H9 (cell line): Measurements from ENCODE around the gene XPA. TPM values are rescaled to one million over a fixed set of nuclear protein-coding genes. Genes with fewer than 3 reads are reported as not detected.

ENCODE experiments used
- DNase-seq: peaks from one replicate; pipeline ENCODE4 v3.0.0-alpha.2; 2017
- H2AFZ ChIP-seq: one replicate; pipeline ENCODE4 v1.6.1; 2013; ENCODE audit warnings: mild to moderate bottlenecking, low read length, control low read depth, moderate library complexity
- H2AK5ac ChIP-seq: 2 replicates; pipeline ENCODE4 v1.6.1; 2013; ENCODE audit warnings: low read length, control low read depth, mixed read lengths; ENCODE audit not compliant: insufficient read length
- H2BK120ac ChIP-seq: one replicate; pipeline ENCODE4 v1.6.1; 2013; ENCODE audit warnings: low read depth, mild to moderate bottlenecking, low read length, control low read depth, inconsistent platforms; ENCODE audit not compliant: poor library complexity, severe bottlenecking
- H2BK12ac ChIP-seq: 2 replicates; pipeline ENCODE4 v1.6.1; 2013; ENCODE audit warnings: low read length, control low read depth, mixed read lengths, low read depth; ENCODE audit not compliant: insufficient read length
- H2BK15ac ChIP-seq: 2 replicates; pipeline ENCODE4 v1.6.1; 2013; ENCODE audit warnings: low read depth, low read length, control low read depth
- H2BK20ac ChIP-seq: one replicate; pipeline ENCODE4 v1.6.1; 2013; ENCODE audit warnings: low read depth, mild to moderate bottlenecking, low read length, control low read depth, inconsistent platforms; ENCODE audit not compliant: poor library complexity, severe bottlenecking
- H2BK5ac ChIP-seq: 2 replicates; pipeline ENCODE4 v1.6.1; 2013; ENCODE audit warnings: low read length, control low read depth, mixed read lengths; ENCODE audit not compliant: insufficient read length
- H3K14ac ChIP-seq: 2 replicates; pipeline ENCODE4 v1.6.1; 2013; ENCODE audit warnings: low read length, control low read depth; ENCODE audit not compliant: insufficient read depth
- H3K18ac ChIP-seq: 2 replicates; pipeline ENCODE4 v1.6.1; 2013; ENCODE audit warnings: low read depth, mild to moderate bottlenecking, mixed read lengths, low read length, control low read depth; ENCODE audit not compliant: insufficient read length
- H3K23ac ChIP-seq: 2 replicates; pipeline ENCODE4 v1.6.1; 2013; ENCODE audit warnings: low read length, control low read depth, mixed read lengths, low read depth; ENCODE audit not compliant: insufficient read length
- H3K23me2 ChIP-seq: 2 replicates; pipeline ENCODE4 v1.6.1; 2013; ENCODE audit warnings: low read depth, mild to moderate bottlenecking, mixed read lengths, low read length, control low read depth; ENCODE audit not compliant: insufficient read length, poor library complexity, severe bottlenecking
- H3K27ac ChIP-seq: 2 replicates; pipeline ENCODE4 v1.5.1; 2013; ENCODE audit warnings: low read length, control low read depth, mixed read lengths, low read depth; ENCODE audit not compliant: insufficient read length
- H3K27me3 ChIP-seq: 2 replicates; pipeline ENCODE4 v1.6.1; 2013; ENCODE audit warnings: low read length, control low read depth, inconsistent platforms; ENCODE audit not compliant: insufficient read depth
- H3K4ac ChIP-seq: 2 replicates; pipeline ENCODE4 v1.6.1; 2013; ENCODE audit warnings: low read depth, mild to moderate bottlenecking, control low read depth, inconsistent platforms, low read length, moderate library complexity
- H3K4me1 ChIP-seq: 2 replicates; pipeline ENCODE4 v1.6.1; 2013; ENCODE audit warnings: low read length, control low read depth, inconsistent platforms; ENCODE audit not compliant: insufficient read depth
- H3K4me2 ChIP-seq: 2 replicates; pipeline ENCODE4 v1.6.1; 2013; ENCODE audit warnings: low read length, control low read depth, mixed read lengths; ENCODE audit not compliant: insufficient read length, insufficient read depth
- H3K56ac ChIP-seq: 2 replicates; pipeline ENCODE4 v1.6.1; 2013; ENCODE audit warnings: low read depth, mild to moderate bottlenecking, mixed read lengths, low read length, control low read depth; ENCODE audit not compliant: insufficient read length
- H3K79me1 ChIP-seq: 2 replicates; pipeline ENCODE4 v1.6.1; 2013; ENCODE audit warnings: low read depth, mild to moderate bottlenecking, moderate library complexity, low read length, control low read depth, inconsistent platforms; ENCODE audit not compliant: insufficient read depth, poor library complexity, severe bottlenecking
- H3K79me2 ChIP-seq: 2 replicates; pipeline ENCODE4 v1.6.1; 2013; ENCODE audit warnings: low read length, control low read depth, inconsistent platforms; ENCODE audit not compliant: insufficient read depth
- H3K9ac ChIP-seq: 2 replicates; pipeline ENCODE4 v1.6.1; 2013; ENCODE audit warnings: low read length, control low read depth, mixed read lengths; ENCODE audit not compliant: insufficient read length; ENCODE audit errors: extremely low read depth
- H3K9me3 ChIP-seq: one replicate; pipeline ENCODE4 v1.6.1; 2013; ENCODE audit warnings: low read depth, low read length, inconsistent platforms; ENCODE audit not compliant: control insufficient read depth
- H3T11ph ChIP-seq: one replicate; pipeline ENCODE4 v1.6.1; 2013; ENCODE audit warnings: mild to moderate bottlenecking, low read length, control low read depth, inconsistent platforms
- H4K20me1 ChIP-seq: one replicate; pipeline ENCODE4 v1.6.1; 2013; ENCODE audit not compliant: control insufficient read depth, insufficient read length, insufficient read depth
- H4K5ac ChIP-seq: 2 replicates; pipeline ENCODE4 v1.6.1; 2013; ENCODE audit warnings: low read depth, mild to moderate bottlenecking, mixed read lengths, low read length, control low read depth; ENCODE audit not compliant: insufficient read length
- H4K8ac ChIP-seq: replicated peaks from 2 replicates; pipeline ENCODE4 v1.6.1; 2013; ENCODE audit warnings: low read length, control low read depth, mixed read lengths, low read depth; ENCODE audit not compliant: insufficient read length
- H4K91ac ChIP-seq: 2 replicates; pipeline ENCODE4 v1.6.1; 2013; ENCODE audit warnings: low read depth, mild to moderate bottlenecking, moderate library complexity, mixed read lengths, low read length, control low read depth; ENCODE audit not compliant: insufficient read length
- H3K27ac Mint-ChIP-seq, 3 experiments: 2 replicates in 2 of 3; 3 replicates in 1 of 3; pipeline ENCODE4 v1.8.0; 2020 to 2021; ENCODE audit warnings: mixed read lengths in 3 of 3, mild to moderate bottlenecking in 1 of 3, moderate library complexity in 1 of 3
- H3K27me3 Mint-ChIP-seq: 2 replicates; pipeline ENCODE4 v1.8.0; 2021; ENCODE audit warnings: low read depth, mild to moderate bottlenecking, moderate library complexity, mixed read lengths
- H3K36me3 Mint-ChIP-seq, 3 experiments: 2 replicates in 2 of 3; 3 replicates in 1 of 3; pipeline ENCODE4 v1.8.0; 2020 to 2021; ENCODE audit warnings: low read depth in 3 of 3, mixed read lengths in 3 of 3; ENCODE audit not compliant: insufficient read depth in 1 of 3
- H3K4me1 Mint-ChIP-seq, 2 experiments: 2 replicates each; pipeline ENCODE4 v1.8.0; 2020; ENCODE audit warnings: mixed read lengths in 2 of 2
- H3K4me3 Mint-ChIP-seq, 2 experiments: 2 replicates in 1 of 2; 3 replicates in 1 of 2; pipeline ENCODE4 v1.8.0; 2020 to 2021; ENCODE audit warnings: mild to moderate bottlenecking in 2 of 2, mixed read lengths in 2 of 2, moderate library complexity in 1 of 2
- H3K9me3 Mint-ChIP-seq, 2 experiments: 2 replicates in 1 of 2; 3 replicates in 1 of 2; pipeline ENCODE4 v1.8.0; 2020; ENCODE audit warnings: mild to moderate bottlenecking in 2 of 2, mixed read lengths in 2 of 2, moderate library complexity in 1 of 2
- WGBS: extraction: QIAGEN DNeasy Blood & Tissue Kit; methylation state at CpG from one replicate; pipeline ENCODE4 v1.1.7; 2013; ENCODE audit warnings: missing lambda C conversion rate, low lambda C conversion rate, mixed read lengths; ENCODE audit not compliant: insufficient read length; ENCODE audit errors: extremely low coverage; 5-methylcytosine and 5-hydroxymethylcytosine counted together
- total RNA-seq: library from RNA; stranded (reverse); gene quantifications from 2 replicates; pipeline ENCODE4 v1.2.1, GENCODE V29; 2021
- TF ChIP-seq, protein P1 (sequence below): fragments of 200-600 bp; sonication (generic); conservative IDR thresholded peaks from 3 replicates; pipeline ENCODE4 v1.8.0; 2021; ENCODE audit warnings: antibody characterized with exemption, mild to moderate bottlenecking

Gene XPA
- total RNA-seq, 1 experiment from 2014 or later: 6.6 TPM

DNA sequence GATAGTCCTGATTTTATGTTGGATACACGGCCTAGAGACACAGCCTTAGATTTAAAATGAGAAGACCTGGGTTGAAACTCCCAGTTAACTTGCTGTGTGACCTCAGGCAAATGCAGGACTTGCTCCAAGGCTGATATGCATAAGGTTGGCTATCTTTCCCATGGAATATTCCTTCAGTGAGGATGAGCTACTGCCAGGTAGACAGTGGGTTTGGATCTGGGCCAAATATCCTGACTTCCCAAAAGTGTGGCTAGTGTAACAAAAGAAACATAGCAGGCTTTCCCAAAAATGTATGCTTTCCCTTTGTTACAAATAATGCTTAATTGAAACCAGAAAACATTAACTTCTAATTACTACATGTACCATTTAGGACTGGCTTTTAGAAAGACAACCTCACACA, 697 bp upstream of the XPA start:
- H4K91ac ChIP-seq: no peak overlapping the region
- TF ChIP-seq, protein P1, sequence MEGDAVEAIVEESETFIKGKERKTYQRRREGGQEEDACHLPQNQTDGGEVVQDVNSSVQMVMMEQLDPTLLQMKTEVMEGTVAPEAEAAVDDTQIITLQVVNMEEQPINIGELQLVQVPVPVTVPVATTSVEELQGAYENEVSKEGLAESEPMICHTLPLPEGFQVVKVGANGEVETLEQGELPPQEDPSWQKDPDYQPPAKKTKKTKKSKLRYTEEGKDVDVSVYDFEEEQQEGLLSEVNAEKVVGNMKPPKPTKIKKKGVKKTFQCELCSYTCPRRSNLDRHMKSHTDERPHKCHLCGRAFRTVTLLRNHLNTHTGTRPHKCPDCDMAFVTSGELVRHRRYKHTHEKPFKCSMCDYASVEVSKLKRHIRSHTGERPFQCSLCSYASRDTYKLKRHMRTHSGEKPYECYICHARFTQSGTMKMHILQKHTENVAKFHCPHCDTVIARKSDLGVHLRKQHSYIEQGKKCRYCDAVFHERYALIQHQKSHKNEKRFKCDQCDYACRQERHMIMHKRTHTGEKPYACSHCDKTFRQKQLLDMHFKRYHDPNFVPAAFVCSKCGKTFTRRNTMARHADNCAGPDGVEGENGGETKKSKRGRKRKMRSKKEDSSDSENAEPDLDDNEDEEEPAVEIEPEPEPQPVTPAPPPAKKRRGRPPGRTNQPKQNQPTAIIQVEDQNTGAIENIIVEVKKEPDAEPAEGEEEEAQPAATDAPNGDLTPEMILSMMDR: no peak
- no peaks in the 10 kb centered on the region for H3K79me2 ChIP-seq
- no peaks in the 10 kb centered on the region for H3K4me1 ChIP-seq
- H3K9me3 ChIP-seq: no peaks in the 10 kb centered on the region
- H3K18ac ChIP-seq: no peak overlapping the region
- no peak overlapping the region for H3K23ac ChIP-seq
- H3K4ac ChIP-seq: no peak overlapping the region
- no peaks in the 10 kb centered on the region for H3K79me1 ChIP-seq
- H3K9me3 Mint-ChIP-seq: no peaks in the 10 kb centered on the region
- no peak for DNase-seq
- H3T11ph ChIP-seq: no peak overlapping the region
- peaks cover 5% of the 10 kb centered on the region for H3K23me2 ChIP-seq
- no peak overlapping the region for H2BK15ac ChIP-seq
- no peaks in the 10 kb centered on the region; a peak in 1 of 7 replicates for H3K36me3 Mint-ChIP-seq
- H3K4me2 ChIP-seq: peak overlapping the region; percentile 96
- no peak overlapping the region for H2BK12ac ChIP-seq
- no peak overlapping the region for H4K8ac ChIP-seq
- WGBS: no CpG with 5 or more reads among the region's 1 CpG
- H3K9ac ChIP-seq: no peak overlapping the region
- H2AFZ ChIP-seq: no peak overlapping the region
- H3K27ac Mint-ChIP-seq: no peak overlapping the region
- H3K27ac ChIP-seq: no peak overlapping the region
- H2BK20ac ChIP-seq: no peak overlapping the region
- no peak overlapping the region for H2BK120ac ChIP-seq
- no peak overlapping the region for H2BK5ac ChIP-seq
- H2AK5ac ChIP-seq: no peak overlapping the region
- no peak overlapping the region for H3K14ac ChIP-seq
- peaks cover 32% of the 10 kb centered on the region for H3K27me3 Mint-ChIP-seq
- no peaks in the 10 kb centered on the region for H4K20me1 ChIP-seq
- H3K4me3 Mint-ChIP-seq: peak overlapping the region; percentile 81 to 84
- H3K56ac ChIP-seq: no peak overlapping the region
- peaks cover 16 to 20% of the 10 kb centered on the region in 2 experiments for H3K4me1 Mint-ChIP-seq
- H4K5ac ChIP-seq: no peak overlapping the region
- H3K27me3 ChIP-seq: no peaks in the 10 kb centered on the region; the same call in 1 of the 2 replicates
